SK-N-SH treated with all-trans-retinoic acid at 6 μM for 48 hours (cell line): ENCODE data around the gene SLC47A2.

ENCODE experiments used
- ATAC-seq: fragments of 200-7000 bp; cut with Tn5 transposase; 3 replicates; pipeline ENCODE4 v1.9.1; 2020; ENCODE audit warnings: mild to moderate bottlenecking, moderate library complexity
- CSDC2 ChIP-seq: fragments of 250-450 bp; sonication (Bioruptor Pico); IDR thresholded peaks from 2 replicates; pipeline ENCODE4 v1.5.0; 2020; ENCODE audit warnings: mild to moderate bottlenecking, moderate library complexity
- ESRRG ChIP-seq: fragments of 250-450 bp; sonication (Bioruptor Pico); IDR thresholded peaks from 2 replicates; pipeline ENCODE4 v1.6.1; 2021; ENCODE audit warnings: mild to moderate bottlenecking
- ISL1 ChIP-seq: fragments of 250-450 bp; sonication (Bioruptor Pico); IDR thresholded peaks from 2 replicates; pipeline ENCODE4 v2.1.2; 2022; ENCODE audit warnings: mild to moderate bottlenecking, moderate library complexity
- OSR1 ChIP-seq: fragments of 250-450 bp; sonication (Bioruptor Pico); IDR thresholded peaks from 2 replicates; pipeline ENCODE4 v1.8.0; 2022; ENCODE audit warnings: moderate library complexity, mild to moderate bottlenecking, inconsistent platforms
- PATZ1 ChIP-seq: fragments of 250-450 bp; sonication (Bioruptor Pico); IDR thresholded peaks from 2 replicates; pipeline ENCODE4 v1.8.0; 2020; ENCODE audit warnings: mild to moderate bottlenecking, moderate library complexity, borderline replicate concordance
- PPARA ChIP-seq: fragments of 250-450 bp; sonication (Bioruptor Pico); IDR thresholded peaks from 2 replicates; pipeline ENCODE4 v1.5.0; 2020; ENCODE audit warnings: mild to moderate bottlenecking, borderline replicate concordance
- RARB ChIP-seq: fragments of 250-450 bp; sonication (Bioruptor Pico); IDR thresholded peaks from 2 replicates; pipeline ENCODE4 v1.8.0; 2021; ENCODE audit warnings: mild to moderate bottlenecking, moderate library complexity
- SNAI2 ChIP-seq: fragments of 250-450 bp; sonication (Bioruptor Pico); IDR thresholded peaks from 2 replicates; pipeline ENCODE4 v1.5.0; 2020; ENCODE audit warnings: mild to moderate bottlenecking, moderate library complexity
- TOX ChIP-seq: fragments of 250-450 bp; sonication (Bioruptor Pico); IDR thresholded peaks from 2 replicates; pipeline ENCODE4 v1.8.0; 2021; ENCODE audit warnings: mild to moderate bottlenecking, moderate library complexity, borderline replicate concordance
- ZC3H10 ChIP-seq: fragments of 250-450 bp; sonication (Bioruptor Pico); IDR thresholded peaks from 2 replicates; pipeline ENCODE4 v1.5.1; 2021; ENCODE audit warnings: mild to moderate bottlenecking, moderate library complexity
- ZFP30 ChIP-seq: fragments of 450-650 bp; formaldehyde crosslinking; IDR thresholded peaks from 2 replicates; pipeline ENCODE4 v1.5.0; 2022; ENCODE audit warnings: mild to moderate bottlenecking, moderate library complexity
- ZNF565 ChIP-seq: fragments of 450-650 bp; formaldehyde crosslinking; conservative IDR thresholded peaks from 2 replicates; pipeline ENCODE4 v1.5.0; 2020; ENCODE audit warnings: low read depth, mild to moderate bottlenecking, moderate library complexity
- ZNF70 ChIP-seq: fragments of 450-650 bp; formaldehyde crosslinking; IDR thresholded peaks from 2 replicates; pipeline ENCODE4 v1.5.0; 2020; ENCODE audit warnings: mild to moderate bottlenecking, moderate library complexity
- TF ChIP-seq, protein P1 (sequence below): fragments of 250-450 bp; sonication (Bioruptor Pico); IDR thresholded peaks from 2 replicates; pipeline ENCODE4 v1.5.1; 2021; ENCODE audit warnings: mild to moderate bottlenecking, moderate library complexity
- TF ChIP-seq, protein P2 (sequence below): fragments of 250-450 bp; sonication (Bioruptor Pico); IDR thresholded peaks from 2 replicates; pipeline ENCODE4 v1.5.1; 2020; ENCODE audit warnings: low read depth, mild to moderate bottlenecking, moderate library complexity

SLC47A2 gene

DNA sequence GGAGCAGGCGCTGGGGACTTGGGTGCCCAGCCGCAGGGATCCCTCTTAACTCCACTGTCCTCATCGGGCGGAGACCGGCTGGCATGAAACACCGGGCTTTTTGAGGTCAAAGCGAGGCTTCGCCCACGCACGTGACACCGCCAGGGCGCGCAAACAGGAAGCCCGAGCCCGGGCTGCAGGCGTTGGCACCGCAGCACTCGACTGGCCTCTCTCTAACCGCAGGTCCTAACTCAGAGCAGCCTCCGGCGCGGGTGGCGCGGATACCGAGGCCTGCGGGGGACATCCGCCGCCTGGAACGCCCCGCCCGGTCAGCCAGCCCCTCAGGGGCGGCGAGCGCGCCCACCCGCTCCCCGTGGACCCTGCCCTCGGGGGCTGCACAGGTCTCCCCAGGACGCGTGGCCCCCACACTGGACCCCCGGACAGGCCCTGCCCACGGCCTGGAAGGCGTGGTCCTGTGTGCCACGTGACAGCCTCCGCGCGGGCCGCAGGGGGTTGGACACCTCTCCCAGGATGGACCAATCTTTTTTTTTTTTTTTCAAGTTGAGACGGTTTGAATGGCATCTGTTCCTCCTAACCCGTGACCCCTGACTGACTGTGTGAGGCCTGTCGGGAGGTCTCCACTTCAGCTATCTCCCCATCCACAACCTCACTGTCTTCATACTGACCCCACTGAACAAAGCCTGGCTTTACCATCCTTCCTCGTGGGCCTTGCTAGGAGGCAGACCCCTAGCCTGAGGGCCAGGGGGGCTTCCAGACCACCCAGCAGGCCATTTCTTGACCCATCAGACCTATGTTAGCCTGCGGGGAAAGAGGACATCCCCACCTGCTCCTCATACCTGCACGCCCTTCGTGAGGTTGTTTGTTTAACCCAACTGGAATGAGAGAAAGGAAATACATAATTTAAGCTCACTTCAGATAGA is 8.4 kb upstream of the SLC47A2 start:
- no peak for ATAC-seq
- no peak for TF ChIP-seq OSR1 (CRISPR knock-in tag)
- no peak for TF ChIP-seq PPARA (CRISPR knock-in tag)
- no peak for TF ChIP-seq TOX (CRISPR knock-in tag)
- TF ChIP-seq ZNF565 (CRISPR knock-in tag) = no peak
- no peak for TF ChIP-seq ZNF70 (CRISPR knock-in tag)
- TF ChIP-seq, protein P1, sequence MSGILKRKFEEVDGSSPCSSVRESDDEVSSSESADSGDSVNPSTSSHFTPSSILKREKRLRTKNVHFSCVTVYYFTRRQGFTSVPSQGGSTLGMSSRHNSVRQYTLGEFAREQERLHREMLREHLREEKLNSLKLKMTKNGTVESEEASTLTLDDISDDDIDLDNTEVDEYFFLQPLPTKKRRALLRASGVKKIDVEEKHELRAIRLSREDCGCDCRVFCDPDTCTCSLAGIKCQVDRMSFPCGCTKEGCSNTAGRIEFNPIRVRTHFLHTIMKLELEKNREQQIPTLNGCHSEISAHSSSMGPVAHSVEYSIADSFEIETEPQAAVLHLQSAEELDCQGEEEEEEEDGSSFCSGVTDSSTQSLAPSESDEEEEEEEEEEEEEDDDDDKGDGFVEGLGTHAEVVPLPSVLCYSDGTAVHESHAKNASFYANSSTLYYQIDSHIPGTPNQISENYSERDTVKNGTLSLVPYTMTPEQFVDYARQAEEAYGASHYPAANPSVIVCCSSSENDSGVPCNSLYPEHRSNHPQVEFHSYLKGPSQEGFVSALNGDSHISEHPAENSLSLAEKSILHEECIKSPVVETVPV (CRISPR knock-in tag) = no peak
- TF ChIP-seq PATZ1 = no peak
- TF ChIP-seq ESRRG (CRISPR knock-in tag) = no peak
- no peak for TF ChIP-seq CSDC2 (CRISPR knock-in tag)
- TF ChIP-seq, protein P2, sequence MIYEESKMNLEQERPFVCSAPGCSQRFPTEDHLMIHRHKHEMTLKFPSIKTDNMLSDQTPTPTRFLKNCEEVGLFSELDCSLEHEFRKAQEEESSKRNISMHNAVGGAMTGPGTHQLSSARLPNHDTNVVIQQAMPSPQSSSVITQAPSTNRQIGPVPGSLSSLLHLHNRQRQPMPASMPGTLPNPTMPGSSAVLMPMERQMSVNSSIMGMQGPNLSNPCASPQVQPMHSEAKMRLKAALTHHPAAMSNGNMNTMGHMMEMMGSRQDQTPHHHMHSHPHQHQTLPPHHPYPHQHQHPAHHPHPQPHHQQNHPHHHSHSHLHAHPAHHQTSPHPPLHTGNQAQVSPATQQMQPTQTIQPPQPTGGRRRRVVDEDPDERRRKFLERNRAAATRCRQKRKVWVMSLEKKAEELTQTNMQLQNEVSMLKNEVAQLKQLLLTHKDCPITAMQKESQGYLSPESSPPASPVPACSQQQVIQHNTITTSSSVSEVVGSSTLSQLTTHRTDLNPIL (CRISPR knock-in tag) = no peak

GRCh38 chr17:19723964-19724363 is 7.6 kb upstream of the SLC47A2 start:
- ATAC-seq = no peak
- no peak for TF ChIP-seq ISL1
- TF ChIP-seq PATZ1 = no peak
- TF ChIP-seq ZNF70 (CRISPR knock-in tag) = no peak
- TF ChIP-seq TOX (CRISPR knock-in tag) = no peak

DNA sequence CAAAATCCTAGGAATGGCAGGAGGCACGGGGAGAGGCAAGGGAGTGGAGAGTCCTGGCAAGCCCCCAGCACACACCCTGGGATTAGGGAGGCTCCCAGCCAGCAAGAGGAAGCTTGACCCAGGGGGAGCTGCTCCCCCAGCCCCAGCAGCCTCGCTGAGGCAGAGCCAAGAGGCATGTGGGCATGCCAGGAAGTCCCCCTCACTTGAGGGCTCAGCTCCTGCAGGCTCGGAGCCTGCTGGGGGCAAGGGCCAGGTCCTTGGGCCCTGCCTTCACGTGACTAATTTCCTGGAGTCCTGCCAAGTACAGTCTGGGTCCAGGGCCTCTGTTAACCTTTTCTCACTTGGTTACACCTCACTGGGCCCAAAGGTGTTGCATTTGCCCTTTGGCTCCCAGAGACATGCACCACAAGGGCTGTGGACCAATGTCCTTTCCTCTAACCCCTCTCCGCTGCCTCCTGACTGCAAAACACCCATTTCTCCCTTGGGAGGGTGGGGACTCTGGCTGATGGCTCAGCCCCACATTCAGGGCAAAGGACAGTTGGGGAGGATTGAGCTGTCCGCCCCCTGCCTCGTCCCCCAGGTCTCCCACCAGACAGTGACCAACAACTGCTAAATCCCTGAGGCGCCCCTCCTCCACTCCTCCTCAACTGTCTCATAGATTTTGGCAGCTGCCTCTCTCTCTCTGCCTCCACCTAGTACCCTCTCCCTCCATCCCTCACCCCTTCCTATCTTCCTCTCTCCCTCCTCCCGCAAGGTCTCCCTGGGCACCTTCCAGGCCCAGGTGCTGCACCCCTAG is 4.4 kb upstream of the SLC47A2 start:
- ATAC-seq = no peak
- TF ChIP-seq CSDC2 (CRISPR knock-in tag) (no peak), ZFP30 (CRISPR knock-in tag) (no peak), ZC3H10 (CRISPR knock-in tag) (no peak), RARB (CRISPR knock-in tag) (no peak)
- TF ChIP-seq, all 23 proteins: peak for 0

- TF ChIP-seq, protein P1 (CRISPR knock-in tag) = no peak
- no peak for TF ChIP-seq SNAI2 (CRISPR knock-in tag)
- ATAC-seq = no peak
Observed at GRCh38 chr17:19720210-19720475, 3.8 kb upstream of the SLC47A2 start.
